A673 (cell line): Measurements from ENCODE around the gene EXOC4.

Source experiments
- EZH2 ChIP-seq: fragments of 200-600 bp; sonication (generic); IDR thresholded peaks from 2 replicates; pipeline ENCODE4 v1.6.1; 2017; ENCODE audit warnings: borderline replicate concordance, low read depth, mild to moderate bottlenecking, mixed read lengths, antibody characterized with exemption, low read length; ENCODE audit not compliant: poor library complexity, severe bottlenecking
- TF ChIP-seq, protein P1 (sequence below): fragments of 300-800, 200-600 bp; sonication (generic); conservative IDR thresholded peaks from 2 replicates; pipeline ENCODE4 v1.5.1; 2017; ENCODE audit warnings: low read depth, mild to moderate bottlenecking, antibody characterized with exemption, low read length, moderate library complexity, mixed read lengths

DNA sequence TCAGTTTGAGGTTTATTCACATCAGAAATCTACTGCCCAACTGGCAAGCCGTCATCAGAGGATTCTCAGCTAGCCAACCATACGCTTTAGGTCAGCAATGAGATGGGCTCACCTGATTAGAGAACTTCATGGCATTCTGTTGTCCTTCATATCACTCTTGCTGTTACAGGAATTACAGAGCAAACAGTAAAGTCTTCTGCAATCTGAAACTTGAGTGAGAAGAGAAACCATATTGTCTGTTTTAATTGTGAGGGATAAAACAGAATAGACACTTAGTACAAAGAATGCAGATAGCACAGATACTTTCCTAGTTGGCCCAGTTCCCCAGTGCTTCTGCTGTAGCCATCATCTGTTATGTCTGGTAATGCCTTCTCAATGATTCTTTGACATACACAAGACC lies 366.6 kb downstream of the EXOC4 start:
- TF ChIP-seq, protein P1, sequence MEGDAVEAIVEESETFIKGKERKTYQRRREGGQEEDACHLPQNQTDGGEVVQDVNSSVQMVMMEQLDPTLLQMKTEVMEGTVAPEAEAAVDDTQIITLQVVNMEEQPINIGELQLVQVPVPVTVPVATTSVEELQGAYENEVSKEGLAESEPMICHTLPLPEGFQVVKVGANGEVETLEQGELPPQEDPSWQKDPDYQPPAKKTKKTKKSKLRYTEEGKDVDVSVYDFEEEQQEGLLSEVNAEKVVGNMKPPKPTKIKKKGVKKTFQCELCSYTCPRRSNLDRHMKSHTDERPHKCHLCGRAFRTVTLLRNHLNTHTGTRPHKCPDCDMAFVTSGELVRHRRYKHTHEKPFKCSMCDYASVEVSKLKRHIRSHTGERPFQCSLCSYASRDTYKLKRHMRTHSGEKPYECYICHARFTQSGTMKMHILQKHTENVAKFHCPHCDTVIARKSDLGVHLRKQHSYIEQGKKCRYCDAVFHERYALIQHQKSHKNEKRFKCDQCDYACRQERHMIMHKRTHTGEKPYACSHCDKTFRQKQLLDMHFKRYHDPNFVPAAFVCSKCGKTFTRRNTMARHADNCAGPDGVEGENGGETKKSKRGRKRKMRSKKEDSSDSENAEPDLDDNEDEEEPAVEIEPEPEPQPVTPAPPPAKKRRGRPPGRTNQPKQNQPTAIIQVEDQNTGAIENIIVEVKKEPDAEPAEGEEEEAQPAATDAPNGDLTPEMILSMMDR: no peak
- TF ChIP-seq EZH2: no peak
